Kidney (tissue), 14 donors: Measurements from ENCODE around the gene ARHGAP22. TPM values are rescaled to one million over a fixed set of nuclear protein-coding genes. Genes with fewer than 3 reads are reported as not detected.

ENCODE experiments used
- DNase-seq, 5 donors: peaks; one replicate each; pipeline ENCODE4 v3.0.0-alpha.2; 2013 to 2020
- FAIRE-seq: peaks from 2 replicates; lab custom pipeline; 2012; peaks lifted over from hg19 to GRCh38; lab: Jason Lieb, UNC
- H3K27ac ChIP-seq, 2 donors: one replicate each; pipeline ENCODE4 v1.7.0; 2013; ENCODE audit warnings: low read depth in 2 of 2, low read length in 2 of 2, inconsistent platforms in 1 of 2
- H3K27me3 ChIP-seq: one replicate; pipeline ENCODE4 v1.7.1; 2013; ENCODE audit warnings: low read length, inconsistent platforms; ENCODE audit not compliant: control insufficient read depth, insufficient read depth
- H3K36me3 ChIP-seq, 3 donors: one replicate each; pipeline versions ENCODE4 v1.7.0 to v1.7.1; 2013; ENCODE audit warnings: low read length in 3 of 3, control low read depth in 1 of 3, inconsistent platforms in 1 of 3; ENCODE audit not compliant: insufficient read depth in 3 of 3, control insufficient read depth in 2 of 3
- H3K4me1 ChIP-seq, 3 donors: one replicate each; pipeline versions ENCODE4 v1.7.0 to v1.7.1; 2013; ENCODE audit warnings: low read length in 3 of 3, inconsistent platforms in 1 of 3, low read depth in 1 of 3; ENCODE audit not compliant: control insufficient read depth in 2 of 3, insufficient read depth in 2 of 3
- H3K4me3 ChIP-seq, 3 donors: one replicate each; pipeline versions ENCODE4 v1.7.0 to v1.8.1; 2013; ENCODE audit warnings: low read length in 3 of 3, control low read depth in 1 of 3, inconsistent platforms in 1 of 3
- H3K9ac ChIP-seq, 3 donors: one replicate each; pipeline versions ENCODE4 v1.7.0 to v1.7.1; 2013; ENCODE audit warnings: low read length in 3 of 3, control low read depth in 1 of 3, inconsistent platforms in 1 of 3
- H3K9me3 ChIP-seq, 3 donors: one replicate each; pipeline versions ENCODE4 v1.7.0 to v1.7.1; 2013; ENCODE audit warnings: low read length in 3 of 3, control low read depth in 1 of 3, inconsistent platforms in 1 of 3; ENCODE audit not compliant: control insufficient read depth in 2 of 3, insufficient read depth in 1 of 3
- CTCF ChIP-seq: IDR thresholded peaks from 3 replicates; pipeline ENCODE4 v1.5.1; 2012; ENCODE audit warnings: mild to moderate bottlenecking, moderate library complexity, borderline replicate concordance; ENCODE audit not compliant: insufficient read depth; ENCODE audit errors: extremely low read depth
- intact Hi-C: fragments of 100-400 bp; cut with DNase I; formaldehyde crosslinking; loops from one replicate; pipeline ENCODE4 v1.11.1; 2022
- polyA plus RNA-seq: library from polyadenylated mRNA; stranded (reverse); fragments of 350-450 nt; fragmentation: Illumina TruSeq; extraction: RNeasy Lipid Tissue Mini Kit (QIAGEN cat#74804); gene quantifications from one replicate; pipeline ENCODE4 v1.2.3, GENCODE V29; 2014; ENCODE audit warnings: low read depth, low replicate concordance; ENCODE audit not compliant: insufficient read depth
- total RNA-seq: library from RNA; stranded (reverse); fragmentation: NEBNext Ultra II Directional; extraction: Animal tissue kit (Norgen Biotek cat#: 25700); gene quantifications from one replicate; pipeline ENCODE4 v1.2.1, GENCODE V29; 2021
- donor health status: control.
- donor health status: control.
- donor health status: control.
- donor health status: control.
- donor health status: control.
- donor health status: DM: yes; HTN: yes; CAD: no.
- donor health status: Normal renal cell carcinoma (clear cell type).

The ARHGAP22 gene
- total and polyA plus RNA-seq, 2 donors from 2014 or later: 0.62 to 6.6 TPM

DNA sequence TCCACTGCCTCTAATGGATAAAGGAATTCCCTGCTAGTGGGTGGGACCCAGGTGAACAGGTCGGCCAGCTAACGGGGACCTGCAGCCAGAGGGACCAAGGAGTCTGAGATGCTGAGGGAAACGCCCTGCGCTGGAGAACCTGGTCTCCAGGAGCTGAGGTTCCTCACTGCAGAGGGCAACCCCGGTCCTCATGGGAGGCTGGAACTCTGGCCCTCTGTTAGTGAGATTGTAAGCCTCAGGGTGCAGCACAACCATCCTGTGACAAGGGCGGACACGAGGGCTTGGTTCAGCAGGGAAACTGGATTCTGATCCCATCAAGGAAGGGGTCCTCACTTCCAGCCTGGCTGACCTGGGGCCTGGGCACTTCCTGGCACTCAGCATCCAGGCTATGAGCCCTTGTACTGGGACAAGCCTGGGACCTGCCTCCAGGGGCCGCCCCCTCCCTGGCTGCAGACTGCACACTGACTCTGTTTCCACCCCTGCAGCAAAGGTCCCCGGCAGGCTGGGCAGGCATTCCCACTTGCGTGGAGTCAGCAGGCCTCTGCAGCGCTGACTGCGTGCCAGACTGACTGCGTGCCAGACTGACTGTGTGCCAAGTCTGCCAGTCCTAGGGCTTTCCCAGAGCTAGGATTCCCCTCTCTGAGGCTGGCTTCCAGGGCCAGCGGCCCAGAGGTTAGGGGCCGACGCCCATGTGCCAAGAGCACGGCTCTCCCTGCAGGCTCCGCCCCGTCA is 155.2 kb downstream of the ARHGAP22 start:
- Histone ChIP-seq H3K36me3 (no peaks in the 10 kb centered on the region), H3K9ac (no peak overlapping the region), H3K27me3 (no peaks in the 10 kb centered on the region), H3K9me3 (no peaks in the 10 kb centered on the region), H3K4me1 (no peaks in the 10 kb centered on the region), H3K27ac (no peak overlapping the region), H3K4me3 (no peak overlapping the region)
- intact Hi-C loops: no loop called here
- FAIRE-seq: no peak
- DNase-seq: peak in 1 of 5 donors; percentile 57
- no peak for TF ChIP-seq CTCF

DNA sequence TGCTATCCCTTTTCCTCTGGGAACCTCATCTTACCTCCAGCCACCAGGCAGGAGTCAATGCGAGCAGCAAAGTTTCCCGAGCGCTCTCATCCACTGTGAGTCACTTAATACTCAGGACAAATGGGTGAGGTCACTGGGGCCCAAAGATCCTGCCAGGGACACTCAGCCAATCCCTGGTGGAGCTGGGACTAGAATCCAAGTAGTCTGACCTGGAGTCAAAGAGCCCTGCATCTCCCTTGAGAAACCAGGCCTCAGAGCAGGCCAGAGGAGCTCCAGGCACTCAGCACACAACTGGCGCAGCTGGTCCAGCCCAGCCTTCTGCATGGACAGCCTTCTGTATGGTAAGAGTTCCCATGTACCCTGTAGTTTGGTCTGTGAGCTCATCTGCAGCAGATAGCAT is 156.1 kb downstream of the ARHGAP22 start:
- no peaks in the 10 kb centered on the region for H3K27me3 ChIP-seq

GRCh38 chr10:48447356-48448215 is 157.3 kb downstream of the ARHGAP22 start:
- intact Hi-C loops: no loop called here
- Histone ChIP-seq H3K36me3 (no peaks in the 10 kb centered on the region), H3K4me1 (no peaks in the 10 kb centered on the region), H3K4me3 (no peak overlapping the region), H3K27ac (no peak overlapping the region), H3K9me3 (no peaks in the 10 kb centered on the region), H3K27me3 (no peaks in the 10 kb centered on the region), H3K9ac (no peak overlapping the region)
- no peak for FAIRE-seq
- TF ChIP-seq CTCF: no peak
- peak in 2 of 5 donors; percentile 33 to 52 for DNase-seq

More for the DNA sequence above, 156.1 kb downstream of the ARHGAP22 start:
- DNase-seq: peak in 1 of 5 donors; percentile 22
- H3K36me3 ChIP-seq: no peaks in the 10 kb centered on the region
- TF ChIP-seq CTCF: no peak
- intact Hi-C loops: no loop called here
- no peak for FAIRE-seq
- H3K4me3 ChIP-seq: no peak overlapping the region
- no peak overlapping the region for H3K27ac ChIP-seq
- no peaks in the 10 kb centered on the region for H3K9me3 ChIP-seq
- no peak overlapping the region for H3K9ac ChIP-seq
- H3K4me1 ChIP-seq: no peaks in the 10 kb centered on the region
